ENCODE measurements around the gene PCYT2. TPM values are rescaled to one million over a fixed set of nuclear protein-coding genes. Genes with fewer than 3 reads are reported as not detected.

The PCYT2 gene
- total and polyA plus RNA-seq, 9 of the 15 experiments (the other 6 are each of a cell fraction or from before 2014, with no cell fraction given): 0.92 to 134 (median 82.5) TPM

- TF ChIP-seq BRF2 (IDR thresholded peaks at IDR 0.05; ENCODE audit: borderline replicate concordance, insufficient read depth, insufficient read length): no peak
- TF ChIP-seq DACH1 (IDR thresholded peaks at IDR 0.05; ENCODE audit: partially characterized antibody): no peak
- TF ChIP-seq NR2C2 (CRISPR knock-in tag; IDR thresholded peaks at IDR 0.05): peak; percentile 73; the same call in 1 of the 2 replicates
- peak; percentile 95 for TF ChIP-seq NR2C2 (tag; IDR thresholded peaks at IDR 0.05)
- TF ChIP-seq CBX3 (IDR thresholded peaks at IDR 0.05; ENCODE audit: borderline replicate concordance in 1 of 2, low read length in 2 of 2): no peak
- TF ChIP-seq KDM5B (IDR thresholded peaks at IDR 0.05; ENCODE audit: insufficient replicate concordance, low read depth, low read length): no peak
- no peak for TF ChIP-seq KLF16 (IDR thresholded peaks at IDR 0.05)
- no peak for TF ChIP-seq OTX1 (CRISPR knock-in tag; IDR thresholded peaks at IDR 0.05)
- peak; percentile 22 to 62 for TF ChIP-seq MAZ (CRISPR knock-in tag; conservative IDR thresholded peaks at IDR 0.05 in 1 of 2, IDR thresholded peaks at IDR 0.05 in 1 of 2)
- no peak for TF ChIP-seq CHD2 (IDR thresholded peaks at IDR 0.05; ENCODE audit: low read depth, low read length)
- TF ChIP-seq SPI1 (IDR thresholded peaks at IDR 0.05; ENCODE audit: borderline replicate concordance, low read depth, low read length): peak; percentile 88
- no peak for TF ChIP-seq CCAR2 (IDR thresholded peaks at IDR 0.05; ENCODE audit: low read depth, low read length)
- TF ChIP-seq CBFA2T3 (IDR thresholded peaks at IDR 0.05): peak; percentile 37
- TF ChIP-seq, protein P1, sequence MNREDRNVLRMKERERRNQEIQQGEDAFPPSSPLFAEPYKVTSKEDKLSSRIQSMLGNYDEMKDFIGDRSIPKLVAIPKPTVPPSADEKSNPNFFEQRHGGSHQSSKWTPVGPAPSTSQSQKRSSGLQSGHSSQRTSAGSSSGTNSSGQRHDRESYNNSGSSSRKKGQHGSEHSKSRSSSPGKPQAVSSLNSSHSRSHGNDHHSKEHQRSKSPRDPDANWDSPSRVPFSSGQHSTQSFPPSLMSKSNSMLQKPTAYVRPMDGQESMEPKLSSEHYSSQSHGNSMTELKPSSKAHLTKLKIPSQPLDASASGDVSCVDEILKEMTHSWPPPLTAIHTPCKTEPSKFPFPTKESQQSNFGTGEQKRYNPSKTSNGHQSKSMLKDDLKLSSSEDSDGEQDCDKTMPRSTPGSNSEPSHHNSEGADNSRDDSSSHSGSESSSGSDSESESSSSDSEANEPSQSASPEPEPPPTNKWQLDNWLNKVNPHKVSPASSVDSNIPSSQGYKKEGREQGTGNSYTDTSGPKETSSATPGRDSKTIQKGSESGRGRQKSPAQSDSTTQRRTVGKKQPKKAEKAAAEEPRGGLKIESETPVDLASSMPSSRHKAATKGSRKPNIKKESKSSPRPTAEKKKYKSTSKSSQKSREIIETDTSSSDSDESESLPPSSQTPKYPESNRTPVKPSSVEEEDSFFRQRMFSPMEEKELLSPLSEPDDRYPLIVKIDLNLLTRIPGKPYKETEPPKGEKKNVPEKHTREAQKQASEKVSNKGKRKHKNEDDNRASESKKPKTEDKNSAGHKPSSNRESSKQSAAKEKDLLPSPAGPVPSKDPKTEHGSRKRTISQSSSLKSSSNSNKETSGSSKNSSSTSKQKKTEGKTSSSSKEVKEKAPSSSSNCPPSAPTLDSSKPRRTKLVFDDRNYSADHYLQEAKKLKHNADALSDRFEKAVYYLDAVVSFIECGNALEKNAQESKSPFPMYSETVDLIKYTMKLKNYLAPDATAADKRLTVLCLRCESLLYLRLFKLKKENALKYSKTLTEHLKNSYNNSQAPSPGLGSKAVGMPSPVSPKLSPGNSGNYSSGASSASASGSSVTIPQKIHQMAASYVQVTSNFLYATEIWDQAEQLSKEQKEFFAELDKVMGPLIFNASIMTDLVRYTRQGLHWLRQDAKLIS (CRISPR knock-in tag; IDR thresholded peaks at IDR 0.05): no peak
- TF ChIP-seq TSC22D4 (tag; IDR thresholded peaks at IDR 0.05): no peak
- 0 out of 2 replicates have a peak, but pooled peaks have one; percentile 11 for TF ChIP-seq CC2D1A (IDR thresholded peaks at IDR 0.05)
- TF ChIP-seq CHD4 (IDR thresholded peaks at IDR 0.05; ENCODE audit: insufficient read depth, insufficient replicate concordance, low read depth, low read length, poor library complexity, severe bottlenecking): peak; percentile 84
- TF ChIP-seq, protein P2, sequence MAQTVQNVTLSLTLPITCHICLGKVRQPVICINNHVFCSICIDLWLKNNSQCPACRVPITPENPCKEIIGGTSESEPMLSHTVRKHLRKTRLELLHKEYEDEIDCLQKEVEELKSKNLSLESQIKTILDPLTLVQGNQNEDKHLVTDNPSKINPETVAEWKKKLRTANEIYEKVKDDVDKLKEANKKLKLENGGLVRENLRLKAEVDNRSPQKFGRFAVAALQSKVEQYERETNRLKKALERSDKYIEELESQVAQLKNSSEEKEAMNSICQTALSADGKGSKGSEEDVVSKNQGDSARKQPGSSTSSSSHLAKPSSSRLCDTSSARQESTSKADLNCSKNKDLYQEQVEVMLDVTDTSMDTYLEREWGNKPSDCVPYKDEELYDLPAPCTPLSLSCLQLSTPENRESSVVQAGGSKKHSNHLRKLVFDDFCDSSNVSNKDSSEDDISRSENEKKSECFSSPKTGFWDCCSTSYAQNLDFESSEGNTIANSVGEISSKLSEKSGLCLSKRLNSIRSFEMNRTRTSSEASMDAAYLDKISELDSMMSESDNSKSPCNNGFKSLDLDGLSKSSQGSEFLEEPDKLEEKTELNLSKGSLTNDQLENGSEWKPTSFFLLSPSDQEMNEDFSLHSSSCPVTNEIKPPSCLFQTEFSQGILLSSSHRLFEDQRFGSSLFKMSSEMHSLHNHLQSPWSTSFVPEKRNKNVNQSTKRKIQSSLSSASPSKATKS (CRISPR knock-in tag; IDR thresholded peaks at IDR 0.05): no peak
- peak in 1 of 2 experiments; percentile 6; a peak in 2 of 4 replicates for TF ChIP-seq TBL1XR1 (IDR thresholded peaks at IDR 0.05; ENCODE audit: low read length in 2 of 2)
These were observed 15.4 kb upstream of the PCYT2 start (continued) for GRCh38 chr17:81926451-81927151.
